Measurements from ENCODE around the gene RPA1.

Gene RPA1

GRCh38 chr17:1943436-1943831, 113.6 kb downstream of the RPA1 start:
- no peak for DNase-seq

GRCh38 chr17:1945621-1946020, 115.8 kb downstream of the RPA1 start:
- DNase-seq = no peak

- DNase-seq = no peak
Observed at GRCh38 chr17:1946021-1946932, 116.5 kb downstream of the RPA1 start.

GRCh38 chr17:1947229-1947742, 117.5 kb downstream of the RPA1 start:
- no peak for DNase-seq

- DNase-seq = no peak
Observed at GRCh38 chr17:1947743-1948516, 118.1 kb downstream of the RPA1 start.

GRCh38 chr17:1948517-1948825, 118.7 kb downstream of the RPA1 start:
- DNase-seq = no peak
